GM21576 (cell line): ENCODE results near the gene STX16.

Experiments used
- ATAC-seq: cut with Tn5 transposase; IDR thresholded peaks from one replicate; pipeline ENCODE4 v1.9.1; 2021; ENCODE audit warnings: mild to moderate bottlenecking, moderate library complexity; ENCODE audit not compliant: unreplicated experiment

STX16 gene

DNA sequence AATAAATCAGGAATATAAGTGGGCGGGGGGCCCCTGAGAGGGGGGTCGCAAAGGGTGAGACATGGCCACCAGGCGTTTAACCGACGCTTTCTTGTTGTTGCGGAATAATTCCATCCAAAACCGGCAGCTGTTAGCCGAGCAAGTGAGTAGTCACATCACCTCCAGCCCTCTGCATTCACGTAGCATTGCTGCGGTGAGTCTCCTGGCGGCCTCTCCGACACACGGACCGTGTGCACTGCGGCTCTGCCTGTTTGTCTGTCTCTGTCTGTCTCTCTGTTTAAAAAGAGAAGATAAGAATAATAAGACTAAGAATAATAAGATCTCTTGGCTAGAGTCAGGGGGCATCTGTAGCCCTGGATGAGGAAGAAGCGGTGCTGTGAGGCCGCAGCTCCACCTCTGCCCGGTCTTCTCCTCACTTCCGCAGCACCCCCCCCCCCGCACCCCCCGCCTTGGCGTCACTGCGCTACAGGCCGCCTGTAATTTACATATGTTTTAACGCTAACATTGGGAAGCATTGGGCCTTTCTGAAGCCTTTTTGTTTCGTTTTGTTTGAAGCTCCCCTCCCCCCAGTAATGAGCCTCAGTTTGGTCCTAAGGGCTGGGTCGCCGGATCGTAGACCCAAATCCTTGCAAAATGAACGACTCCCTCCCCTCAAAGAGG, 993 bp downstream of the STX16 start:
- peak; percentile 57 for ATAC-seq

DNA sequence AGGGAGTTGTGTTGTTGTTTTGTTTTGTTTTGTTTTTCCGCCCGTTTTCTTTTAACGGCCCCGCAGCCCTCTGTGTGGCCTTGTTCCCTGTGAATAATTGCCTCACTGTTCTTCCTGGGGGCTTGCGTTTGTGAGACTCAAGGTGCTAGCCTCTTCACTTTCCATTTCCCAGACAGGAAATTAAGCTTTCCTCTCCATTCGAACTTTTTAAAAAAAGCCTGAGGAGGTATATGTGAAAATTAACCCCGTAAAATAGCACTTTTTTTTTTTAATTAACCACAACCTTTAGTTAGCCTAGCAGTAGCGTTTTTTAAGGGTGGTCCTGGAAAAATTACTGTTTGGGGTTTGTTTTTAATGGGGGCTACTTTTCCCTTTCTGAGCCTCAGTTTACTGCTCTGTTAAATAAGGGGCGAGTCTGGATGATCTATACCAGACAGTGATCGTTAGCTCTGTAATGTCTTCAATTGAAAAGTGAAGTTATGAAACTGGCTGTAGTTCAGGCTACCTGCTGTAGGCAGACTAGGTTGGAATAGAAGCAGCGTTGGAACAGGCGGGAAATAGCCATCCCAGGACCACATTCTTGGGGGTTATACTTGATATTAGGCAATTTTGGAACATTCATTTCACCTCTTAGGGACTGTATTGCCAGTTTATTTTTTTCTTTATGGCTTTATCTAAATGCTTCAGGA, 1.7 kb downstream of the STX16 start:
- ATAC-seq: peak; percentile 12

DNA sequence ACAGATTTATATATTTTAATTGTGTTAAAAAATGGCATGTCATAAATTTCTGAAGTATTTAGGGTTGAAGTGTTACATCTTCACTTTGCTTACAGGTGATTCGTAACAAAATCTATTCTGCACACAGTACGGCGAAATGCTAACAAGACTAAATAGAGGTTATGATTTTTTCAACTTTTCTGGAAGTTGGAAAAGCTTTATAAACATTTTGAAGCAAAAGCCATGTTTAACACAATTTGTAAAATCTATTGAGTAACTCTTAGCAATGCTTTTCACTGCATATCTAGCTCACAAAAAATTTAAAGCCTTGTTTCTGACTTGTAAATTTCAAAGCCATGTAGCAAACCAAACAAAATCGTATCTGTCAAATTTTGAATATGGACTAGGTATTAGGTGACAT, 3.3 kb downstream of the STX16 start:
- ATAC-seq: no peak

DNA sequence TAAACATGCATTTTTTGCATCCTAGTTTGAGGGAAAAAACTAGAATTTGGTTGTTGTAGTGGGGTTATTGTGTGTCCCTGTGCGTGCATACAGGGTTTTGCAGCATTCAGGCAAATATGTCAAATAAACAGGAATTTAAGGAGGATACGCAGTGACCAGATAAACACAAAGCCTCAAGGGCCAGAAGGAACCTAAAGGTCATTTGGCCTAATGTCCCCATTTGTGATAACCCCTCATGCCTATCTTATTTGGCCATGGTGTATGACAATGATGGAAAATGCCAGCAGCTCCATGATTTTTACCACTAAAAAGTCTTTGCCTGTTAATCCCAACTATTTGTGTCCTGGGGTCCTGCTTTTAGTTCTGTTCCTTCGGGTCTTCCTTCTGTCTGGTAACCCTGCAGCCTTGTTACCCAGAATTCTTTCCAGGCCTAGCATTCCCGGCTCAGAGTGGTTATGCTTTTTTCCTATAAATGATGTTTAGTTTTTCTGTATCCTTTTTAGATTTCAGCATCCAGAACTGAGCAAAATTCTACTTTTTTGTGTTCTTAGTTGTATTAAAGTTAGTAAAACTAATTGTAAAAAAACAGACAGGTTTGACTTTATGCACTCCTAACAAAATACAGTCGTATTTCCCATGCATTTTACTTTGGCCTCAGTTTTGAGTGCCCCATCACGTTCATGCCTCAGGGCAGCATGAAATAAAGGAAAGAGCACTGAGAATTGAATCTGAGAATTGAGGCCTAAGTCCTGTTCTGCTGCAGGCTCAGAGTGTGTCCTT, 4.4 kb downstream of the STX16 start:
- ATAC-seq: no peak

DNA sequence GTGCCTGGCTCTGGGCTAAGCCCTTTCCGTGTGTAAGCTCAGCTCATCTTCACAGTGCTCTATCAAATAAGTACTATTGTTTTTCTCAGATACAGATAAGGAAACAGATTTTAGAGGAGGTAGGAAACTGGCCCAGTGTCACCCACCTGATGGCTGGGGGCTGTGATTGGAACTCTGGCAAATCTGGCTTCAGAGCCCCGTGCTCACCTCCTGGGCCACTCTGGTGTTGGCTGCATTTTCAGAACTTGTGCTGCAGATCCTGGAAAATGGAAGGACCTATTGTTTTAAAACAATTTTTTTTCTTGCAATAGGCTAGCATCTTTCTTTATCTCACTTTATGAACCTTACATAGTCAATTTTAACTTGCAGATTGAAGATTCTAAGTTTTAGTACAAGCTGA, 5.7 kb downstream of the STX16 start:
- no peak for ATAC-seq

DNA sequence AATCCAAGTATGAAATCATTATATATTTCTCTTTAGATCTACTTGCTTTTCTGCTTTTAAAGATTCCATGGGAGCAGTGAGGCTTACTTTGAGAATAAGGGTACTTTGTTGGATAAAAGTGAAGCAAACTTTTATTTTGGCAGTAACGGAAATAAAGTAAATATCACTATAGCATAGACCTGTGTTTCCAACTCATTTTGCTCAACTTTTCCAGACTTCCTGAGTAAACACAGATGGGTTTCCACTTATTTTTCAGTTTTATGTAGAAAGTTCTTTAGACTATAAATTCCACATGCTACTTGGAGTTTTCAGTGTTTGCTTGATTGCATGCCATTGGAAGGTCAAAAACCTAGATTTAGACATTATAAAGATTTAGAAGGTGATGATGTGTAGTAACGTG, 6.2 kb downstream of the STX16 start:
- ATAC-seq: no peak

DNA sequence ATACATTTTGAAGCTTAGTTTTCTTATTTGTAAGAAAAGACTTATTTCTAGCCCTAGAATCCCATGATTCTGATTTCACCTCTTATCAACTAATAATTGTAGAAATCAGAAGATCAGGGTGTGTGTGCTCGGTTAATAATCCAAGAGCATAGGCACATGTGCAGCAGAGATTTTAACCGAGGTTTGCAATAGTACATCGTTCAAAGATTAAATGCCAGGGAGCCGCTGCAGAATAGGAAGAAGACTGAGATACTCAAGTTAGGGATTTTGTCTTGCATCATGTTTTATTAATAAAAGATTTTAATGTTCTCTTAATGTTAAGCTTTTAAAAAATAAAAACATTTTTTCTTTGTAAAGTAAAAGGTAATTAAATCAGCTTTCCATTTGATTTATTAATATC, 6.9 kb downstream of the STX16 start:
- ATAC-seq: no peak

DNA sequence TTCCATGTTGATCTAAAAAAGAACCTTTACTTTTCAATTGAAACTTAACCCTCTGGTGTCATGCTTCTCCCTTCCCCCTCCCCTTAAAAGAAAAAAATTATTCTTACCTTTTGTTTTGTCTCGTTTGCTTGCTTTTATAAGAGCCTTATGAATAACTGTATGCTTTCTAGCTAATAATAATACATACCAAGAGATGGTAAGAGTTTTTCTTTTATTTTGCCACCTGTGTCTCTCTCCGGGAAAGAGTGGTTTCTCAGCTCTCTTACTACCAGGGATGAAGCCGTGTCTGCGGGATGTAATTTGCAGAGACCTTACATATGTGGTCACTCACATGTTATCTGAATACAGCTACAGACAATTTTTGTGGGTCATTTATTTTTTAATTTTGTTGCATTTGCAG, 7.7 kb downstream of the STX16 start:
- ATAC-seq: no peak

DNA sequence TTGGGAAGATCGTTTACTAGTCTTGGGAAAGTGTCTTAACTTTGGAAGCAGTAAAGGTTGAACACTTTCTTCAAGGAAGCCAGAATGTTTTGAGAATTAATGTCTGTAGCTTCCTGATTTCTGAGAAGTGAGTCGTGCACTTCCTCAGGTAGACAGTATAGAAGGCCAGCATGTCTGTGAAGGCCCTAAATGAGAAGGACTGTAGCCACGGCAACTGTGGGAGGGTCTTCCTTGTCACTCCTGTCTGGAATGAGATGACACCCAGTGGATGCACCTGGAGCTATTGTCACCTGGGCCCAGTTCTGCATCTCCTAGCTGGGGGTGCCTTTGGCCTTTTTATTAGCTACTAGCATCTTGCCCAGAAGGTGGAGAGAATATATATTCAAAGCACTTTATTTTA, 8.8 kb downstream of the STX16 start:
- no peak for ATAC-seq

DNA sequence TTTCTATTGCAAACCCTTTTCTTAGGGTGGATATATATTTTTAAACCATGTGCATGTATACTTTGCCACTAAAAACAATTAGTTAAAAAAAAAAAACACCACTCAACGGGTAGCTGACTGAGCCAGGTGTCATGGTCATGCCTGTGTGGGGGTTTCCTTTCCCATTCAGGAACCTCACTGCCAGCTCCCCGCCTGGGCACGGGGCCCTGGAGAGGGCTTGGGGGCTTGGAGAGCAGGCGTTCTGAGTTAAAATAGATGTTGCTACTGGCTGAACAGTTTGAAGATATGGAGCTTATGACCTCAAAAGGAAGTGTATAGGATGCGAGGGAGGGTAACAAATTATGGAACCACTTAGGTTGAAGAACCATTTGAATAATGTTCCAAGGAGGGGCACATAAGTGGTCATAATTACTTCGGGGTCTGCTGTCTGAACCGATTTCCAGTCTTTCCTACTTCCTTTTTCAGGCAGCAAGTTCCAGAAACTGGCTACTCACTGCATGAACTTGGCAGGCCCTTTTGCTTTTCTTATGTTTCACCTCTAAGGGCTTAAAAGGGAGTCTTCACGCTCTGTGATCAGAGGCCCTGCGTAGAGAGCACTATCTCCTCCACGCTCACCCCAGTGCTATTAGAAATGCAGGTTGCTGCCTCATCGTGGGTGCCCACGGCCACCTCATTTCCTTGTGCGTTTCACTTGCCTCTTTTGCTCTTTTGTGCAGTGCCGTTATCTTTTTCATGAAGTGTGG, 9.9 kb downstream of the STX16 start:
- no peak for ATAC-seq

DNA sequence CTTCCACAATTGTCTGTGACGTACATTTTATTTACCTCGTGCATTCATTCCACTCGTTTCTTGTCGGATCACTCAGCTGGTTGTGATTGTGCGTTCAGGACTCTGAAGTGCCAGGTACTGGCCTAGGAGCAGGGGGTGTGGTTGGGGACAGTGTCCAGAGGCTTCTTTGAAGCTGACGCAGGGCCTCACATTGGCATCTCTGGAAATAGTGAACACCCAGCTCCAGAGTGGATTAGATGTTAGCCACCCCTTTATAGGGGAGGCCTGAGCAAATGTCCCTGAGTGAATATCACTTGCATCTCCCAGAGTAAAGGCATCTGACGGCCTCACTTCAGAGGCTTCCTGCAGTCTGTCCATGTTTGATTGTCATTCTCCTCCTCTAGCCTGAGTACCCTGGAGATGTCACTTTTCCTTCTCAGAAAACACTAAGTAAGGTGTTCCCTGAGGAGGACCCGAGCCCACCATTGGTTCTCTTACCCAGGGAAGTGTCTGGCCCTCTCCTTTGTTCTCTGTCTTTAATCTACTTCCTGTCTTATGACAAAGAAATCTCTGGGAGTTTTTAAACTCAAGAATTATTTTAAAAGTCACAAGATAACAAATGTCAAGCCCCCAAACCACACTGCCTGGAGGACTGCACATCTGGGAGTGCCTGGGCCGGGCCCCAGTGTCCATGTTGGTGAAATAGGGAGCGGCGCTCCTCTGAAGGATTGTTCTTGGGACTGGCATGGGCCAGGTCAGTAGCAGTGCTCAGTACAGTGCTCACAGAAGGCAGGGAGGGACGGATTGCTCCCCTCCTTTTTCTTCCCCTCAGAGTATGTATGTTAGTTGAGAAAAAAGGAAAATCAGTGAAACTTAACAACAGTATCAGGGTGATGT, 10.8 kb downstream of the STX16 start:
- no peak for ATAC-seq

DNA sequence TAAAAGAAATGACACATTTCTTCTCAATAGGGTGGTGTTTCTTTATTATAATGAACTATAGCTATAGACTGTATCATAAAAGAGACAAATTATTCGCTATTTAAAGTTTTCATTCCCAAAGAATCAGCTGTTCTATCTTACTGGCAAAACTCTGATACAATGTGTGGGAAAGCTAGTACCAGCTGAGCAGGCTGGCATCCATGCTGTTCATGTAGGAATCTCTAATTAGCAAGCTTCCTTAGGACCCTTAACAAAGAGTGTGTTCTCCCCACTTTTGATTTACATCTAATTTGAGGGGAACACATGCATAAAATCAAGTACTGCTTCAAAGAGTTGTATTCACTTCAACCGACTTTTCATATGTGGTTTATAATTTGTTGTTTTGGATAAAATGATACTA, 13.2 kb downstream of the STX16 start:
- no peak for ATAC-seq

DNA sequence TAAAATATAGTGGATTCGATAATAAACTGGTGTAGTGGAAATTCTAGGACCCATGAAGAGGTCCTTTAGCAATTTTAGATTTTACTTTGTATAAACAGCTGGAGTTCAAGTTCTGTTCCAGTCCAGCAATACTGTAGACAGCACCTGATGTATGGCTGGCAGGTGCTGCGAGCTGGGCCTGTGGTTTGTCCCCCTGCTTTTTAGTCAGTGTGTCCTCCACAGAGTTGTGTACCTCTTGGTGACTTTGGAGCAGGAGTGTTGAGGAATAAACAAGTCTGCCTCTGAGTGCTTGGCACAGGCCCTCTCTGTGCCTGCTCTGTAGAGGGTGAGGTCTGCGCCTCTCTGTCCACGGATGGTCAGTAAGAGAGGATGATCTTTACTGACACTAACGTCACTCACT, 13.8 kb downstream of the STX16 start:
- ATAC-seq: no peak

DNA sequence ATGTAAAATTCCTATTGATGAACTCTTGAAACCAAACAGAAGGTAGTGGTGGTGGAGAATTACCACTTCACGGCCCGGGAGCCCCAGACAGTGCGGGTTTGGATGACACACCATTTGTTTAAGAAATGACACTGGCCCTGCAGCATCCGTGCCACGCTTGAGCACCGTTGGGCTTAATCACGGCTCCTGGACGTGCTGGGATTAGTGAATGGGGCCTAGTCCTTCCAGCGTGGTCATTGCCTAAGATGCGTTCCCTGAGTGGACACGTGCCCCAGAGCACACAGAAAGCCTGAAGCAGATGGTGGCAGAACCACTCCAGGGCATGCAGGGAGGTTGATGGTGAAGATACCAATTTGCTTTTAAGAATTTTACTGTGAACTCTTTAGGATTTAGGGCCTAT, 14.5 kb downstream of the STX16 start:
- ATAC-seq: no peak

DNA sequence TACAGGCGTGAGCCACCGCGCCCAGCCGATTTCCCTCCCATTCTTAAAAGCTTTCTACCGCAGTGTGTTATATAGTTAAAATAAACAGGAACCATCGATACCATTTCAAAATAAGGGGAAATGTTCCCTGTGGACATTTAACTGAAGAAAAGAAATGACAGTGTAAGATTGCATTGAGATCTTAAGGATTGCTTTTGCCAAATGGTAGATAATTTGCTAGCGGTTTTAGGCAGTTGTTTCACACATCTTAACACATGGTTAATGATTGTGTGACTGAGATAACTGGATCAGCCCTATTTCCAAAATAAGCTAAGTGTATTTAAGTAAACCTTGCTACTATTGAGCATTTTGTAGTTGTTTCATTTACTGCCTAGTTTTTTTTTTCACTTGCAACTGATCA, 15.6 kb downstream of the STX16 start:
- ATAC-seq: no peak

DNA sequence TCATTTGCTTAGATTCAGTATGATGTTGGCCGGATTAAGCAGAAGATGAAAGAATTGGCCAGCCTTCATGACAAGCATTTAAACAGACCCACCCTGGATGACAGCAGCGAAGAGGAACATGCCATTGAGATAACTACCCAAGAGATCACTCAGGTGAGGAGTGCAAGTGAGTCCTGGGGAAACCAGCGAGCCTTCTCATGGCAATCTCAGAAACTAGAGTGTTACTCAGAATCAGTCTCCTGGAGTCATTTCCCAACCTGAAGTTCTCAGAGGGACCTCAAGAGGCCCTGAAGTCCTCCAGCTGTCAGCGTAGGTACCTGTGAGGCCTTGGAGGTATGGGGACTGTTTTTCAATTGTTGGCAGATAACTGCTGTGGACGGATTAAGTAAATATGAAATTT, 16.9 kb downstream of the STX16 start:
- no peak for ATAC-seq

DNA sequence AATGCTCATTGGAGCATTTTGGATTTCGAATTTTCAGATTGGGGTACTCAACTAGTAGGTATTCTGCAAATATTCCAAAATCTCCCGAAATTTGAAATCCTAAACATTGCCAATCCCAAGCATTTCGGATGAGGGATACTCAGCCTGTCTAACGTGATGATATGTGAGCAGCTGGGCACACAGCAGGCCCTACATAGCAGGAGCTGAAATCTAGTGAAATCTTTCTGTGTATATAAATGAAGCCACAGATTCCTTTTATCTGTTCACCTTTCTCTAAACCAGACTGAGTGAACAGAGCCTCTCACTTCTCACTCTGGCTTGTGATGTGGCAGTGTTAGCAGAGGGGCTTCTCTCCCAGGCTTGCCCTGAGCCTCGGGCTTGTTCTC, 17.8 kb downstream of the STX16 start:
- no peak for ATAC-seq

DNA sequence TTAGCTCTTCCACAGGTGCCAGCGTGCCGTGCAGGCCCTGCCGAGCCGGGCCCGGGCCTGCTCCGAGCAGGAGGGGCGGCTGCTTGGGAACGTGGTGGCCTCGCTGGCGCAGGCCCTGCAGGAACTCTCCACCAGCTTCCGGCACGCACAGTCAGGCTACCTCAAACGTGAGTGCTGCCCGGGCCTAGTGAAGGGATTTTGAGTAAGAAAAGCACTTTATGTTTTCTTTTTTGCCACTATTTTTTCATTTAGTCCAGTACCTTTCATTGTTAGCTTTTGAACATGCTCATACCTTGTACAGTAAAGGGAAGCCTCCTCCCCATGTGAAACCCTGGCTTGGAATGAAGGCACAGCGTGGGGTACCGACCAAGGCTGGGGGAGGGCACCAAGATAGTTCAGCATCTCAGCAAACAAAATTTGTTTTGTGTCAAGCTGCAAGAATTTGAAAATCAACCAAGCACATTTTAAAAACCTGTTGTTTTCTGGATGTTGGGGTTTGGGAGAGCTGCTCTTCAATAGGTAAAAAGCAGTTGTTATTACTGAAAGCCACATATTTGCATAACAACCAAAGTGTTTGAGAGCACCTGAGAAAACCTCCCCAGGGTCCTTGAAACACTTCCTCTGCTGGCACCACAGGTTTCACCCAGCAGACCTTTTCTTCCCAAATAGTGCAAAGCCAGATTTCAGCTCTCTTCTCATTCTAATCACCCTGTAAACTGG, 18.4 kb downstream of the STX16 start:
- ATAC-seq: peak; percentile 75

DNA sequence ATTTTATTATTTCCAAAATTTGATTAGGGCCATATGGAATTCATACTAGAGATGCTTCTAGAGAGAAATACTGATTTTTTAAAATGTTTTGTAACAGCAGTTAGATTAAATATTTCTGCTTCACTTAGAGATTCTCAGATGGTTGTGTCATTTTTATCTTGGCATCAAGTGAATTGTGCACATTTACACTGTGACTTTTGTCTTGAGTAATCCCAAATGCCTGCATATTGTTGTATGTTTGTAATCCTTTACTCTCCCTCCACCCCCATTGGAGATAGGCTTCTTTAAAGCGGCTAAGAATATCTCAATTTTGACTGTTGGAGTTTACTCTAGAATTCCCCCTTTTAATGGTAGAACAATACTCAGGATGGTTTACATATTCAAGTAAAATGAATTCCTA, 19.0 kb downstream of the STX16 start:
- no peak for ATAC-seq

DNA sequence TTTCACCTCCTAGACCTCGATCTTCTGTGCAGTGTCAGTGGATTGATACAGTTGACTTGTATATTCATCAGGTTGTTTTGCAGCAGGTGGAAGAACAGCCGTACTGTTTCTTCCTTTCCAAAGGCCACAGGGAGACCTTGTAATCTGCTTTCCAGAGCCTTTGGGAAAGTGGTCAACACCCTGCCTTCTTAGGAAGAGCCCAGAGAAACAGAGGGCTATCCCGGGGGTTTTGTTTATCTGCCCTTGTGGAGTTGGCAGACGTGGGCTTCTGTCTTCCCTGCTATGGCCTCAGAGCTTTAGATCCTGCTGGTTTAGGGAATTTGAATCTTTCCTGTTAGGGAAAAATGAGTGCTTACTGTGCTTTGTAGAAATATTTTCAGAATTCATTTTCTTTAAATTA, 19.6 kb downstream of the STX16 start:
- ATAC-seq: no peak
